Caco-2 (cell line): ENCODE measurements around the gene NT5DC1. TPM values are rescaled to one million over a fixed set of nuclear protein-coding genes. Genes with fewer than 3 reads are reported as not detected.
A peak's percentile ranks its signal among the peaks of the same experiment; 100 is the strongest.
"Not testable (repeated sequence)": the region's sequence is repeated elsewhere in the genome, so short reads cannot be mapped to it uniquely, and the experiment has no call there.

ENCODE experiments used
- BruUV-seq: library from RNA; stranded (reverse); fragments of 400-500 nt; replicated peaks from 2 replicates; lab custom pipeline; 2021; lab: Mats Ljungman, UMichigan
- CTCF ChIA-PET: fragments of 300-600 bp; sonication (Branson Sonifier 250); formaldehyde crosslinking; loops from one replicate; lab custom pipeline; 2022; ENCODE audit warnings: antibody characterized with exemption; lab: Charles Lee
- POLR2A ChIA-PET: fragments of 300-600 bp; sonication (Branson Sonifier 250); formaldehyde crosslinking; loops from one replicate; lab custom pipeline; 2022; ENCODE audit warnings: antibody characterized with exemption; lab: Charles Lee
- DNase-seq, 2 experiments: peaks; one replicate each; pipeline versions ENCODE4 v3.0.0 to v3.0.0-alpha.2; 2020 to 2022
- H3K27me3 ChIP-seq: replicated peaks from 2 replicates; pipeline ENCODE4 v1.6.0; 2011; ENCODE audit warnings: low read length; ENCODE audit not compliant: control insufficient read depth, insufficient read depth
- H3K36me3 ChIP-seq: 2 replicates; pipeline ENCODE4 v1.5.1; 2011; ENCODE audit warnings: low read length; ENCODE audit not compliant: control insufficient read depth, insufficient read depth
- H3K4me1 ChIP-seq: fragments of 250-450 bp; sonication (Bioruptor Pico); 2 replicates; pipeline ENCODE4 v1.5.1; 2020; ENCODE audit warnings: mild to moderate bottlenecking
- H3K4me3 ChIP-seq: 2 replicates; pipeline ENCODE4 v1.5.1; 2011; ENCODE audit warnings: low read depth, mild to moderate bottlenecking, control low read depth, low read length
- H3K9me3 ChIP-seq: fragments of 250-450 bp; sonication (Bioruptor Pico); 2 replicates; pipeline ENCODE4 v1.5.1; 2020; ENCODE audit warnings: mild to moderate bottlenecking, moderate library complexity
- H3K27ac Mint-ChIP-seq: one replicate; pipeline ENCODE4 v1.8.0; 2022; ENCODE audit warnings: mixed read lengths; ENCODE audit not compliant: unreplicated experiment
- H3K27me3 Mint-ChIP-seq: one replicate; pipeline ENCODE4 v1.8.0; 2022; ENCODE audit warnings: mixed read lengths; ENCODE audit not compliant: insufficient read depth, unreplicated experiment
- H3K36me3 Mint-ChIP-seq: one replicate; pipeline ENCODE4 v1.8.0; 2022; ENCODE audit warnings: mild to moderate bottlenecking, mixed read lengths; ENCODE audit not compliant: insufficient read depth, unreplicated experiment
- H3K4me1 Mint-ChIP-seq: one replicate; pipeline ENCODE4 v1.8.0; 2022; ENCODE audit warnings: low read depth, mixed read lengths; ENCODE audit not compliant: unreplicated experiment
- H3K4me3 Mint-ChIP-seq: one replicate; pipeline ENCODE4 v1.8.0; 2022; ENCODE audit warnings: mild to moderate bottlenecking, moderate library complexity, mixed read lengths; ENCODE audit not compliant: unreplicated experiment
- H3K9me3 Mint-ChIP-seq: one replicate; pipeline ENCODE4 v1.8.0; 2022; ENCODE audit warnings: mixed read lengths; ENCODE audit not compliant: unreplicated experiment
- CTCF ChIP-seq, 2 experiments: fragments of 200-600 bp in 1 of 2; IDR thresholded peaks; 1 replicate in 1 of 2; 2 replicates in 1 of 2; pipeline versions ENCODE4 v1.5.1 to v1.8.0; 2011 to 2022; ENCODE audit warnings: antibody characterized with exemption in 1 of 2, control low read depth in 1 of 2, inconsistent platforms in 1 of 2, low read depth in 1 of 2, low read length in 1 of 2, mild to moderate bottlenecking in 1 of 2, moderate library complexity in 1 of 2; ENCODE audit not compliant: insufficient read depth in 1 of 2, severe bottlenecking in 1 of 2, unreplicated experiment in 1 of 2
- intact Hi-C: fragments of 100-400 bp; cut with micrococcal nuclease; formaldehyde crosslinking; loops from one replicate; pipeline ENCODE4 v1.10.0; 2022; ENCODE audit not compliant: unreplicated experiment
- total RNA-seq: library from RNA; stranded (reverse); gene quantifications from 2 replicates; pipeline ENCODE4 v1.2.3, GENCODE V29; 2022

The NT5DC1 gene
- total RNA-seq, 1 experiment from 2014 or later, result 54.3 TPM

- no peaks in the 10 kb centered on the region for H3K36me3 Mint-ChIP-seq
- no peaks in the 10 kb centered on the region for H3K27me3 Mint-ChIP-seq
- H3K4me3 Mint-ChIP-seq, result no peak overlapping the region
- no peak for TF ChIP-seq CTCF (IDR thresholded peaks at IDR 0.05; ENCODE audit: insufficient read depth in 1 of 2, low read depth in 1 of 2, low read length in 1 of 2, severe bottlenecking in 1 of 2, unreplicated experiment in 1 of 2)
- ChIA-PET CTCF (no interaction called here), POLR2A (no interaction called here)
- Histone ChIP-seq H3K36me3 (no peaks in the 10 kb centered on the region), H3K9me3 (0 out of 2 replicates have a peak, but pooled peaks cover 7% of the 10 kb centered on the region), H3K4me3 (no peak overlapping the region), H3K27me3 (no peaks in the 10 kb centered on the region), H3K4me1 (no peaks in the 10 kb centered on the region)
- peaks cover 12% of the 10 kb centered on the region for H3K9me3 Mint-ChIP-seq
- intact Hi-C loops, result no loop called here
- no peak for DNase-seq
- no TSS peak for BruUV-seq
- H3K27ac Mint-ChIP-seq, result no peak overlapping the region
- H3K4me1 Mint-ChIP-seq, result peaks cover 4% of the 10 kb centered on the region
Measured at GRCh38 chr6:116094041-116094440, 6.6 kb upstream of the NT5DC1 start.

- H3K36me3 ChIP-seq, POLR2A ChIA-PET, BruUV-seq, DNase-seq, intact Hi-C loops, H3K4me1 ChIP-seq, H3K4me3 ChIP-seq, H3K27me3 Mint-ChIP-seq, H3K4me3 Mint-ChIP-seq, H3K27me3 ChIP-seq, H3K27ac Mint-ChIP-seq, H3K4me1 Mint-ChIP-seq, H3K9me3 ChIP-seq, H3K36me3 Mint-ChIP-seq: not testable (repeated sequence)
- CTCF ChIA-PET, result interaction anchor here (0.9 to 1.3 kb wide), 5 partner anchors 35 to 88 kb away, joined by 3 to 10 read pairs (median 5); partner anchors contain the start of gene FRK
- peaks cover 12% of the 10 kb centered on the region for H3K9me3 Mint-ChIP-seq
Measured at GRCh38 chr6:116096048-116096759, 4.4 kb upstream of the NT5DC1 start.

GRCh38 chr6:116096979-116097816, 3.5 kb upstream of the NT5DC1 start:
- BruUV-seq, result no TSS peak
- H3K27me3 ChIP-seq, result no peaks in the 10 kb centered on the region
- POLR2A ChIA-PET, result no interaction called here
- Mint-ChIP-seq H3K9me3 (peaks cover 12% of the 10 kb centered on the region), H3K4me1 (peaks cover 5% of the 10 kb centered on the region), H3K36me3 (peaks cover 6% of the 10 kb centered on the region), H3K27me3 (no peaks in the 10 kb centered on the region), H3K27ac (no peak overlapping the region), H3K4me3 (no peak overlapping the region)
- H3K4me1 ChIP-seq, result 0 out of 2 replicates have a peak, but pooled peaks cover under 1% of the 10 kb centered on the region
- TF ChIP-seq CTCF (IDR thresholded peaks at IDR 0.05; ENCODE audit: insufficient read depth in 1 of 2, low read depth in 1 of 2, low read length in 1 of 2, severe bottlenecking in 1 of 2, unreplicated experiment in 1 of 2), result peak in 1 of 2 experiments; percentile 47
- CTCF ChIA-PET, result interaction anchor here (0.7 to 1.3 kb wide), 6 partner anchors 15 to 200 kb away, joined by 3 to 10 read pairs (median 5); partner anchors contain the start of gene FRK
- no peak overlapping the region for H3K4me3 ChIP-seq
- 0 out of 2 replicates have a peak, but pooled peaks cover 7% of the 10 kb centered on the region for H3K9me3 ChIP-seq
- no peak for DNase-seq
- no peaks in the 10 kb centered on the region for H3K36me3 ChIP-seq
- intact Hi-C loops, result loop anchor here (1.0 kb wide), 1 partner anchor 86 kb away; no protein-coding TSS in a partner anchor
